ENCODE results near the gene TOR2A. TPM values are rescaled to one million over a fixed set of nuclear protein-coding genes. Genes with fewer than 3 reads are reported as not detected.

Gene TOR2A
- polyA plus RNA-seq, 1 donor (not counting 4 experiments of a cell fraction or from before 2014, with no cell fraction given): 2.3 TPM

- peak overlapping the region; percentile 83 for H2AFZ ChIP-seq (ENCODE audit: control insufficient read depth, low read length)
- dilution Hi-C loops (cut with MboI; ENCODE audit: extremely low pct_ligation_motif_present, low sequenced_read_pairs): no loop called here
- DNase-seq (ENCODE audit: low read depth, low spot score): no peak
These were observed 20.1 kb downstream of the TOR2A start for GRCh38 chr9:127714951-127715469.

DNA sequence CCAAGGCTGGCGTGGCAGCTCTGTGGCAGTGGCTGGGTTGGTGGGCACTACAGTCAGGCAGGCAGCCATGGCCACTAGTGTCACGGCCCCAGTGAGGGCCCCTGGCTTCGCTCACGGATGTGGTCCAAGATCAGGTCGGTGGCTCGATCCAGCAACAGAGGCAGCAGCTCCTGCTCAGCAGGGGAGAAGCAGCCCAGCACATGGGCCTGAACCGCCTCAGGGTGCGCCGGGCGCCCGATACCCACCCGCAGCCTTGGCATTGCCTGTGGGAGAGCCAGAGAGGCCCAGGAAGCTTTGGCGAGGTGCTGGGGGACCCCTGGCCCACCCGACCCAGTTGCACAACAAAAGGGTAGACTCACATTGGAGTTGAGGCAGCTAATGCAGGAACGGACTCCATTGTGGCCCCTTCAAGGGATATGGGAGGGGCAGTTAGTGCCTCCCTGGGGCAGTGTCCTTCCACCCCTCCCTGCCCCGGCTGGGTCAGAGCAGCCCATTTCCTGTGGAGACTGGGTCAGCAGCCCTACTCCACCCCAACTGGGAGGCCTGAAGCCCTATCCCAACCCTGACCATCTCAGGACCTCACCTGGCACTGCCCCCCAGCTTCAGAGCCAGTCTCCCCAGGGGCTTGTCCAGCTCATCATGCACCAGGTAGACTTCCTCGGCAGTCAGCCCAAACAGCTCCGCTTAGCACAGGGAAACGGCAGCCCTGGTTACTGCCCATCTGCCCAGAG lies 20.9 kb downstream of the TOR2A start:
- dilution Hi-C loops (cut with MboI; ENCODE audit: extremely low pct_ligation_motif_present, low sequenced_read_pairs): no loop called here
- H4K20me1 ChIP-seq (ENCODE audit: control insufficient read depth, extremely low read depth, insufficient read depth, low read length): no peaks in the 10 kb centered on the region
- no peak overlapping the region for H3K27ac ChIP-seq (ENCODE audit: control insufficient read depth, insufficient read depth, low read length)
- peak overlapping the region; percentile 47 for H3K9ac ChIP-seq (ENCODE audit: control insufficient read depth, extremely low read depth, insufficient read depth, low read length)
- H3K4me2 ChIP-seq (ENCODE audit: control insufficient read depth, extremely low read depth, insufficient read depth, low read depth, low read length): peak overlapping the region; percentile 95
- peak overlapping the region; percentile 9 for H2AFZ ChIP-seq (ENCODE audit: control insufficient read depth, low read length)
- DNase-seq (ENCODE audit: low read depth, low spot score) (no peak), FAIRE-seq (no peak)
- no peaks in the 10 kb centered on the region for H3K27me3 ChIP-seq (ENCODE audit: control insufficient read depth, extremely low read depth, insufficient read depth, low read length)
- H3K4me1 ChIP-seq (ENCODE audit: control insufficient read depth, extremely low read depth, insufficient read depth, low read length): peaks cover 12% of the 10 kb centered on the region
- no peaks in the 10 kb centered on the region for H3K9me3 ChIP-seq (ENCODE audit: control insufficient read depth, low read depth, low read length)
- TF ChIP-seq, protein P1, sequence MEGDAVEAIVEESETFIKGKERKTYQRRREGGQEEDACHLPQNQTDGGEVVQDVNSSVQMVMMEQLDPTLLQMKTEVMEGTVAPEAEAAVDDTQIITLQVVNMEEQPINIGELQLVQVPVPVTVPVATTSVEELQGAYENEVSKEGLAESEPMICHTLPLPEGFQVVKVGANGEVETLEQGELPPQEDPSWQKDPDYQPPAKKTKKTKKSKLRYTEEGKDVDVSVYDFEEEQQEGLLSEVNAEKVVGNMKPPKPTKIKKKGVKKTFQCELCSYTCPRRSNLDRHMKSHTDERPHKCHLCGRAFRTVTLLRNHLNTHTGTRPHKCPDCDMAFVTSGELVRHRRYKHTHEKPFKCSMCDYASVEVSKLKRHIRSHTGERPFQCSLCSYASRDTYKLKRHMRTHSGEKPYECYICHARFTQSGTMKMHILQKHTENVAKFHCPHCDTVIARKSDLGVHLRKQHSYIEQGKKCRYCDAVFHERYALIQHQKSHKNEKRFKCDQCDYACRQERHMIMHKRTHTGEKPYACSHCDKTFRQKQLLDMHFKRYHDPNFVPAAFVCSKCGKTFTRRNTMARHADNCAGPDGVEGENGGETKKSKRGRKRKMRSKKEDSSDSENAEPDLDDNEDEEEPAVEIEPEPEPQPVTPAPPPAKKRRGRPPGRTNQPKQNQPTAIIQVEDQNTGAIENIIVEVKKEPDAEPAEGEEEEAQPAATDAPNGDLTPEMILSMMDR (optimal IDR thresholded peaks at IDR 0.05 in 1 of 3, IDR thresholded peaks at IDR 0.05 in 1 of 3, conservative IDR thresholded peaks at IDR 0.05 in 1 of 3; ENCODE audit: extremely low read depth in 1 of 3, insufficient read depth in 2 of 3, low read length in 3 of 3): no peak
- no peak for TF ChIP-seq EZH2 (IDR thresholded peaks at IDR 0.05; ENCODE audit: low read length)
- peaks cover 9% of the 10 kb centered on the region for H3K79me2 ChIP-seq (ENCODE audit: control insufficient read depth, insufficient read depth, low read length)
- H3K36me3 ChIP-seq (ENCODE audit: control insufficient read depth in 2 of 2, extremely low read depth in 1 of 2, insufficient read depth in 2 of 2, low read length in 2 of 2): peaks cover 0 to 4% of the 10 kb centered on the region in 2 experiments
- H3K4me3 ChIP-seq (ENCODE audit: control insufficient read depth in 2 of 3, extremely low read depth in 1 of 3, insufficient read depth in 2 of 3, low read depth in 1 of 3, low read length in 3 of 3): peak overlapping the region; percentile 55 to 90 (median 72)
- H3K9me1 ChIP-seq (ENCODE audit: control insufficient read depth, extremely low read depth, insufficient read depth, low read length): no peaks in the 10 kb centered on the region

More at GRCh38 chr9:127714951-127715469, 20.1 kb downstream of the TOR2A start:
- TF ChIP-seq, protein P1 (optimal IDR thresholded peaks at IDR 0.05 in 1 of 3, IDR thresholded peaks at IDR 0.05 in 1 of 3, conservative IDR thresholded peaks at IDR 0.05 in 1 of 3; ENCODE audit: extremely low read depth in 1 of 3, insufficient read depth in 2 of 3, low read length in 3 of 3): no peak
- no peak for TF ChIP-seq EZH2 (IDR thresholded peaks at IDR 0.05; ENCODE audit: low read length)
- Histone ChIP-seq H4K20me1 (ENCODE audit: control insufficient read depth, extremely low read depth, insufficient read depth, low read length) (no peaks in the 10 kb centered on the region), H3K4me3 (ENCODE audit: control insufficient read depth in 2 of 3, extremely low read depth in 1 of 3, insufficient read depth in 2 of 3, low read depth in 1 of 3, low read length in 3 of 3) (peak overlapping the region; percentile 72 to 94 (median 90)), H3K9me1 (ENCODE audit: control insufficient read depth, extremely low read depth, insufficient read depth, low read length) (no peaks in the 10 kb centered on the region), H3K9me3 (ENCODE audit: control insufficient read depth, low read depth, low read length) (no peaks in the 10 kb centered on the region), H3K4me1 (ENCODE audit: control insufficient read depth, extremely low read depth, insufficient read depth, low read length) (peaks cover 12% of the 10 kb centered on the region), H3K79me2 (ENCODE audit: control insufficient read depth, insufficient read depth, low read length) (peaks cover 9% of the 10 kb centered on the region), H3K4me2 (ENCODE audit: control insufficient read depth, extremely low read depth, insufficient read depth, low read depth, low read length) (peak overlapping the region; percentile 84), H3K27me3 (ENCODE audit: control insufficient read depth, extremely low read depth, insufficient read depth, low read length) (no peaks in the 10 kb centered on the region), H3K9ac (ENCODE audit: control insufficient read depth, extremely low read depth, insufficient read depth, low read length) (peak overlapping the region; percentile 90), H3K36me3 (ENCODE audit: control insufficient read depth in 2 of 2, extremely low read depth in 1 of 2, insufficient read depth in 2 of 2, low read length in 2 of 2) (peaks cover 0 to 4% of the 10 kb centered on the region in 2 experiments), H3K27ac (ENCODE audit: control insufficient read depth, insufficient read depth, low read length) (peak overlapping the region; percentile 59)
- no peak for FAIRE-seq
